AG08395 (cell line): ENCODE measurements around the gene OR2V2.

Experiments used
- DNase-seq: peaks from one replicate; pipeline ENCODE4 v3.0.0; 2012; ENCODE audit warnings: mixed read lengths, low spot score

OR2V2 gene

DNA sequence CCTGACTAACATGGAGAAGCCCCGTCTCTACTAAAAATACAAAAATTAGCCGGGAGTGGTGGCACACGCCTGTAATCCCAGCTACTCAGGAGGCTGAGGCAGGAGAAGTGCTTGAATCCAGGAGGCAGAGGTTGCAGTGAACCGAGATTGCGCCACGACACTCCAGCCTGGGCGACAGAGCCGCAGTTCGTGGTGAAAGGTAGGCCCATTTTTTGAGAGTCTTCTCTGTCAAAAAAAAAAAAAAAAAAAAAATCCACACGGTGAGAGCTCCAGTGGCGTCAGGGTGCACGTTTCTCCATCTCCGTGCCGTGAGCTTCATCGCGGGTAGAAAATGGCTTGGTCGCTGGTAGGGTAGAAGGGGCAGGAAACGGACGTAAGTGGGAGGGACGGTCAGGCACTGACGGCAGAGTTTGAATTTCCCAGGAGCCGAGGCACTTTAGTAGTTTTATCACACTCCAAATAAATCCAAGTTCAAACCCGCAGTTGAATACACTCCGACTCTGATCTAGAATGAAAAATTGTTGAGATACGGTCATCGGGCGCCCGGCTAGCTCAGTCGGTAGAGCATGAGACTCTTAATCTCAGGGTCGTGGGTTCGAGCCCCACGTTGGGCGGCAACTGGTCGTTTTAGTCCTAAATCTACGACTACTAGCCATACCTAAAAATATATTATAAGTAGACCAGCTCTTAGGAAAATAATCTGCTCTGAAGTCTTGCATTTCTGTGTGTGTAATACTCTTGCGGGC is 60.0 kb downstream of the OR2V2 start:
- peak; percentile 72 for DNase-seq

DNA sequence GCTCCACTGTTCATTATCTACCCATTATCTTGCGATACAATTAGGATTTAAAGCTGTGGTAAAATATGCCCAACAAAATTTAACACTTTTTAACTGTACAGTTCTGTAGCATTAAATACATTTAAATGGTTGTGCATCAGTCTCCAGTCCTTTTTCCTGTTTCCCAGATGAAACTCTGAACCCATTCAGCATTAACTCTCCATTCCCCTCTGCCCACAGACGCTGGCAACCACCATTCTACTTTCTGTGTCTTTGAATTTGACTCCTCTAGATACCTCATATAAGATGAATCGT is 60.5 kb downstream of the OR2V2 start:
- DNase-seq: no peak
